Fibroblast of mammary gland (primary cell): ENCODE data around the gene BMPER.

Source experiments
- DNase-seq: peaks from one replicate; pipeline ENCODE4 v3.0.0-alpha.2; 2010; ENCODE audit warnings: low read depth
- H3K4me3 ChIP-seq: 2 replicates; pipeline ENCODE4 v1.5.1; 2011; ENCODE audit warnings: low read depth, mild to moderate bottlenecking, low read length, moderate library complexity; ENCODE audit not compliant: control insufficient read depth
- TF ChIP-seq, protein P1 (sequence below): conservative IDR thresholded peaks from 2 replicates; pipeline ENCODE4 v1.5.1; 2011; ENCODE audit warnings: low read depth, low read length, inconsistent platforms; ENCODE audit not compliant: control insufficient read depth, insufficient read depth

Gene BMPER

DNA sequence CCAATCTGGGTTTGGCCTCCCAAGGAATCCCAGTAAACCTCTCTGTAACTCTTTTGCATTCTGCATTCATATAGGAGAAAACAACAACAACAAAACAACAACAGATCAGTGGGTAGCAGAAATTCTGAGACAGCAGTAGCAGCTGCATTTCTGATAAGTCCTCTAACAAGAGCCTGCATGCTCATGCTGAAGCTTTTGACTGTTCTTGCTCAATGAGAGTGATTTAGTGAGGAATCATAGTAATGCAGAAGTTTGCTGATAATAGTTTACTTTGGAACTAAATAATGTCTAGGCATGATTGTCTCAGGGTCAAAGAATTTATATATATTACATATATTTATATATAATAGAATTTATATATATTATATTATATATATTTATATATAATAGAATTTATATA is 35.2 kb downstream of the BMPER start:
- DNase-seq, result no peak
- TF ChIP-seq, protein P1, sequence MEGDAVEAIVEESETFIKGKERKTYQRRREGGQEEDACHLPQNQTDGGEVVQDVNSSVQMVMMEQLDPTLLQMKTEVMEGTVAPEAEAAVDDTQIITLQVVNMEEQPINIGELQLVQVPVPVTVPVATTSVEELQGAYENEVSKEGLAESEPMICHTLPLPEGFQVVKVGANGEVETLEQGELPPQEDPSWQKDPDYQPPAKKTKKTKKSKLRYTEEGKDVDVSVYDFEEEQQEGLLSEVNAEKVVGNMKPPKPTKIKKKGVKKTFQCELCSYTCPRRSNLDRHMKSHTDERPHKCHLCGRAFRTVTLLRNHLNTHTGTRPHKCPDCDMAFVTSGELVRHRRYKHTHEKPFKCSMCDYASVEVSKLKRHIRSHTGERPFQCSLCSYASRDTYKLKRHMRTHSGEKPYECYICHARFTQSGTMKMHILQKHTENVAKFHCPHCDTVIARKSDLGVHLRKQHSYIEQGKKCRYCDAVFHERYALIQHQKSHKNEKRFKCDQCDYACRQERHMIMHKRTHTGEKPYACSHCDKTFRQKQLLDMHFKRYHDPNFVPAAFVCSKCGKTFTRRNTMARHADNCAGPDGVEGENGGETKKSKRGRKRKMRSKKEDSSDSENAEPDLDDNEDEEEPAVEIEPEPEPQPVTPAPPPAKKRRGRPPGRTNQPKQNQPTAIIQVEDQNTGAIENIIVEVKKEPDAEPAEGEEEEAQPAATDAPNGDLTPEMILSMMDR, result no peak
- no peak overlapping the region for H3K4me3 ChIP-seq

DNA sequence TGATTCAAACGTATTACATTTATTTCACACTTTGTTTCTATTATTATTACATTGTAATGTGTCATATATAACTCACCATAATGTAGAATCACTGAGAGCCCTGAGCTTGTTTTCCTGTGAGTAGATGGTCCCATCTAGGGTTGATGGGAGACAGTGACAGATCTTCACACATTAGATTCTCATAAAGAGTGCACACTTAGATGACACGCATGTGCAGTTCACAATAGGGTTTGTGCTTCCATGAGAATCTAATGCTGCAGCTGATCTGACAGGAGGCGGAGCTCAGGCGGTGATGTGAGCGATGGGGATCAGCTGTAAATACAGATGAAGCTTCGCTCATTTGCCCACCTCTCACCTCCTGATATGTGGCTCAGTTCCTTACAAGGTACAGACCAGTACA is 36.1 kb downstream of the BMPER start:
- TF ChIP-seq, protein P1, result no peak
- H3K4me3 ChIP-seq, result no peak overlapping the region

DNA sequence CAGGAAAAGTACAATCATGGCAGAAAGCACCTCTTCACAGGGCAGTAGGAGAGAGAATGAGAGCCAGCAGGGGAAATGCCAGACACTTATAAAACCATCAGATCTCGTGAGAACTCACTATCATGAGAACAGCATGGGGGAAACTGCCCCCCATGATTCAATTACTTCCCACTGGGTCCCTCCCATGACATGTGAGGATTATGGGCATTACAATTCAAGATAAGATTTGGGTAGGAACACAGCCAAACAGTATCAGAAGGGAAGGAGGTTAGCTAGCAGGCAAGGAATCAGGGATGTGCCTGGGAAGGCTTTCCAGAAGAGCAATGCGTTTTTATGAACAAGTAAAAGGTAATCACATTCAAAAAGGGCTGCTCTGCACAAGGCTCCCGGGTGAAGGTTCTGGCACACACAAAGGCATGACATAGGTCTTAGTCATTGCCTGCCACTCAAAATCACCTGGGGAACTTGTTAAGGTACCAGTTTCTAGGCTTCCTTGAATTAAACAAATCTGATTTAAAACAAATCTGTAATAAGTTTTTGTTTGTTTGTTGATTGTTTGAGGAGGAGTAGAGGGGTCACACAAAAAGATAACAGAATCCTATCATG is 40.9 kb downstream of the BMPER start:
- H3K4me3 ChIP-seq, result no peak overlapping the region
- TF ChIP-seq, protein P1, result no peak
- no peak for DNase-seq

More for the DNA sequence above, 36.1 kb downstream of the BMPER start:
- DNase-seq, result no peak

DNA sequence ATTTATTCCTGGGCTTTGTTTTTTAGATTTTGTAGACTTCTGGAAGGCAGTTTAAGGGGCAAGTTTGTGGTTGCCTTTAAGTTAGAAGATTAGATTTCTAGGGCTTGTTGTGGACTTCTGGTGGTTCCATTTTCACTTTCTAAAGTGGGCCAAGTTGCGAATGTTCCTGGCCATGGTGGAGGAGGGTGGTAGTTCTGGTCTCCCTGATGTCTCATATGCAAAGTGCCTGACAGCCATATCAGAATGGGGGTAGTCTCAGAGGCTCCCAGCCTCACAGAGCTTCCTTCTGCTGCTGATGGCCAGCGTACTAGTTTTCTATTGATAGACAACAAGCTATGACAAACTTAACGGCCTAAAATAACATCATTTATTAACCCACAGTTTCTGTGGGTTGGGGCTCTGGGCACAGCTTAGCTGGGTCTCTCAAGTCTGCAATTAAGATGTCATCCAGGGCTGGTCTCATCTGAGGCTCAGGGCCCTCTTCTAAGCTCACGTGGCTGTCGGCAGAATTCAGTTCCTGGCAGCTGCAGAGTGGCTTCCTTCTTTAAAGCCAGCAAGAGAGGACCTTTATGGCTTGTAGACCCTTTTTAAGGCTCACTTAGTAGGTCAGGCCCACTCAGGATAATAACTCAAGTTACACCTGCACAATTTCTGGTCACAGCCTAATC is 44.8 kb downstream of the BMPER start:
- H3K4me3 ChIP-seq, result no peak overlapping the region
- DNase-seq, result no peak
- TF ChIP-seq, protein P1, result no peak

DNA sequence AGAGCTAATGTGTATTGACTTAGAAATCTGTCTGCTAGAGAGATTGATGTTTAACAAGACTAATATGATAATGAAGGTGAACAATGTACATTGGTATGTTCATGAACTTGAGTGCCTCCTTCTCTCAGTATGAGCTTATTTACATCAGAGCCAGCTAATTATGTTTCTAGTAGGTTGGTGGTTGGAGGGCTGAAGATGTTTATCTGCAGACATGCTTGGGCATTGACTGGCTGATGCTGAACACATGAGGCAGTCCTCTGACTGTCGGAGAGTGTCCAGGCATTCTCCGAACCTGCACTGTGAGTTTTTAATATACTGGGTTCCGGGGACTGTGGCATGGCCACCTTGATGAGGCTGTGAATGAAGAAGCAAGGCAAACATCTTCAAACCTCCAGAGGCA is 47.5 kb downstream of the BMPER start:
- no peak overlapping the region for H3K4me3 ChIP-seq
- DNase-seq, result no peak
- TF ChIP-seq, protein P1, result no peak

DNA sequence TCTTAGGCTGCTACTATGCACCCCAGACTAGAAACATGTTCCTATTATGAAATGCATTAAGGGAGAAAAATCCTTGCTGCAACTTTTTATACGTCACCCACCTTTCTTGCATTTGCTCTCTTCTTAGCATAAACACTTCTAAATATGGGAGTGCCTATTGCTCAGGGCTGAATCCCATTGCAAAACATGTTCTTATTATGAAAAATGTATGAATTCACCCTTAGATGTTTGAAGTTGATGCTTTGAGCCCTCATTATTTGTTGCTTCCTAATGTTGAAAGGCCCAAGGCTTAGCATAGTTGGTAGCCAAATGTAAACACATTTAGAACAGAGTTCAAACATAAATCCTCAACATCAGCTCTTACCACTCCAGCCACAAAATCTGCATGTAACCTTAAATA is 52.8 kb downstream of the BMPER start:
- TF ChIP-seq, protein P1, result no peak
- H3K4me3 ChIP-seq, result no peak overlapping the region
- no peak for DNase-seq
